ENCODE data around the gene CHRNA1.

GRCh38 chr2:174699993-174700766 is 64.1 kb downstream of the CHRNA1 start:
- TF ChIP-seq CTCF (IDR thresholded peaks at IDR 0.05) (peak; percentile 49 to 82 (median 66)), POLR2A (IDR thresholded peaks at IDR 0.05) (no peak)

All from adrenal gland (tissue), 5 donors.